ENCODE results near the gene PTAFR. TPM values are rescaled to one million over a fixed set of nuclear protein-coding genes. Genes with fewer than 3 reads are reported as not detected.

The PTAFR gene
- total RNA-seq, 2 donors from 2014 or later, result 2.2 to 3.9 TPM

GRCh38 chr1:28156821-28157220 is 19.7 kb downstream of the PTAFR start:
- H3K9ac ChIP-seq (ENCODE audit: low read depth in 2 of 2, low read length in 2 of 2), result no peak overlapping the region
- no peak for DNase-seq
- H3K9me3 ChIP-seq, result no peaks in the 10 kb centered on the region
- H3K36me3 ChIP-seq, result no peaks in the 10 kb centered on the region
- no peak overlapping the region for H3K4me3 ChIP-seq
- no peak overlapping the region for H3K27ac ChIP-seq
- TF ChIP-seq CTCF (IDR thresholded peaks at IDR 0.05), result no peak
- intact Hi-C loops (cut with DNase I), result no loop called here
- no peaks in the 10 kb centered on the region for H3K27me3 ChIP-seq
- no peaks in the 10 kb centered on the region for H3K4me1 ChIP-seq

GRCh38 chr1:28155628-28156027 is 20.9 kb downstream of the PTAFR start:
- no peaks in the 10 kb centered on the region for H3K27me3 ChIP-seq
- no peak overlapping the region for H3K27ac ChIP-seq

GRCh38 chr1:28154078-28154594 is 22.4 kb downstream of the PTAFR start:
- no peak overlapping the region for H3K9ac ChIP-seq (ENCODE audit: low read depth in 2 of 2, low read length in 2 of 2)
- H3K4me1 ChIP-seq, result no peaks in the 10 kb centered on the region
- no peaks in the 10 kb centered on the region for H3K36me3 ChIP-seq
- DNase-seq, result no peak
- H3K9me3 ChIP-seq, result no peaks in the 10 kb centered on the region
- no peaks in the 10 kb centered on the region for H3K27me3 ChIP-seq
- H3K4me3 ChIP-seq, result no peak overlapping the region
- no peak overlapping the region for H3K27ac ChIP-seq
- TF ChIP-seq CTCF (IDR thresholded peaks at IDR 0.05), result no peak
- intact Hi-C loops (cut with DNase I), result no loop called here

More at GRCh38 chr1:28155628-28156027, 20.9 kb downstream of the PTAFR start:
- H3K4me1 ChIP-seq, result no peaks in the 10 kb centered on the region
- H3K9me3 ChIP-seq, result no peaks in the 10 kb centered on the region
- DNase-seq, result no peak
- no peak for TF ChIP-seq CTCF (IDR thresholded peaks at IDR 0.05)
- no peaks in the 10 kb centered on the region for H3K36me3 ChIP-seq
- intact Hi-C loops (cut with DNase I), result no loop called here
- no peak overlapping the region for H3K9ac ChIP-seq (ENCODE audit: low read depth in 2 of 2, low read length in 2 of 2)
- H3K4me3 ChIP-seq, result no peak overlapping the region

- H3K9me3 ChIP-seq, result no peaks in the 10 kb centered on the region
- H3K4me3 ChIP-seq, result no peak overlapping the region
- no peak for DNase-seq
- no peaks in the 10 kb centered on the region for H3K27me3 ChIP-seq
- intact Hi-C loops (cut with DNase I), result no loop called here
- H3K36me3 ChIP-seq, result no peaks in the 10 kb centered on the region
- H3K27ac ChIP-seq, result no peak overlapping the region
- H3K9ac ChIP-seq (ENCODE audit: low read depth in 2 of 2, low read length in 2 of 2), result no peak overlapping the region
- H3K4me1 ChIP-seq, result no peaks in the 10 kb centered on the region
- no peak for TF ChIP-seq CTCF (IDR thresholded peaks at IDR 0.05)
These were observed 26.2 kb downstream of the PTAFR start for GRCh38 chr1:28150125-28150780.

GRCh38 chr1:28148880-28149195 is 27.7 kb downstream of the PTAFR start:
- Histone ChIP-seq H3K4me1 (no peaks in the 10 kb centered on the region), H3K9me3 (no peaks in the 10 kb centered on the region), H3K9ac (ENCODE audit: low read depth in 2 of 2, low read length in 2 of 2) (no peak overlapping the region), H3K27me3 (no peaks in the 10 kb centered on the region), H3K27ac (no peak overlapping the region), H3K4me3 (no peak overlapping the region), H3K36me3 (no peaks in the 10 kb centered on the region)
- intact Hi-C loops (cut with DNase I), result no loop called here
- DNase-seq, result no peak
- no peak for TF ChIP-seq CTCF (IDR thresholded peaks at IDR 0.05)
